ENCODE data around the gene USF3. TPM values are rescaled to one million over a fixed set of nuclear protein-coding genes. Genes with fewer than 3 reads are reported as not detected.

The USF3 gene
- total RNA-seq (10 to 100 TPM; 10.6 to 16.0 TPM), polyA plus RNA-seq (10 to 100 TPM in 1 of 2 donors, 1 to 10 TPM in 1; 4.6 to 12.1 TPM)

- Histone ChIP-seq H3K9ac (ENCODE audit: low read depth in 1 of 2, low read length in 2 of 2) (peak within 1 kb of the TSS; percentile 69 to 99), H3K27ac (ENCODE audit: low read depth in 1 of 2, low read length in 2 of 2) (peak within 1 kb of the TSS; percentile 90 to 96), H3K4me3 (ENCODE audit: low read depth in 1 of 3, low read length in 3 of 3) (peak within 1 kb of the TSS; percentile 92 to 98 (median 97)), H3K27me3 (ENCODE audit: control insufficient read depth in 4 of 4, insufficient read depth in 4 of 4, low read length in 3 of 4) (no peaks in the 10 kb centered on the region), H3K9me3 (ENCODE audit: control insufficient read depth in 4 of 4, low read length in 3 of 4) (no peaks in the 10 kb centered on the region), H3K36me3 (ENCODE audit: control insufficient read depth in 4 of 4, insufficient read depth in 3 of 4, low read depth in 1 of 4, low read length in 3 of 4) (no peaks in the 10 kb centered on the region), H3K4me1 (ENCODE audit: control insufficient read depth in 4 of 4, insufficient read depth in 4 of 4, low read length in 3 of 4) (peaks cover 7 to 41% (median 36%) of the 10 kb centered on the region in 4 donors)
- peak; percentile 85 for DNase-seq (ENCODE audit: low spot score)
- TF ChIP-seq RXRA (IDR thresholded peaks at IDR 0.05) (no peak), EGR1 (IDR thresholded peaks at IDR 0.05; ENCODE audit: low read depth in 2 of 2) (peak; percentile 24 to 55), SP1 (IDR thresholded peaks at IDR 0.05) (peak; percentile 8), HNF4A (conservative IDR thresholded peaks at IDR 0.05) (peak in 1 of 2 donors; percentile 8)
- under 1% methylated on average over 75 of the region's 75 CpGs for WGBS
Observed at GRCh38 chr3:113695786-113696645, at the start of gene USF3. Gene USF3, minus strand, starts transcription at chr3:113696642. Its CDS starts 21,764 bp downstream, at chr3:113674878.

- WGBS: under 1% methylated on average over 72 of the region's 72 CpGs
- Histone ChIP-seq H3K27ac (ENCODE audit: low read depth in 1 of 2, low read length in 2 of 2) (peak within 1 kb of the TSS; percentile 98 to 100), H3K9me3 (ENCODE audit: control insufficient read depth in 4 of 4, low read length in 3 of 4) (no peaks in the 10 kb centered on the region), H3K27me3 (ENCODE audit: control insufficient read depth in 4 of 4, insufficient read depth in 4 of 4, low read length in 3 of 4) (no peaks in the 10 kb centered on the region), H3K4me1 (ENCODE audit: control insufficient read depth in 4 of 4, insufficient read depth in 4 of 4, low read length in 3 of 4) (peaks cover 11 to 53% (median 30%) of the 10 kb centered on the region in 4 donors), H3K9ac (ENCODE audit: low read depth in 1 of 2, low read length in 2 of 2) (peak within 1 kb of the TSS; percentile 99 to 100), H3K4me3 (ENCODE audit: low read depth in 1 of 3, low read length in 3 of 3) (peak within 1 kb of the TSS; percentile 77 to 99 (median 91)), H3K36me3 (ENCODE audit: control insufficient read depth in 4 of 4, insufficient read depth in 3 of 4, low read depth in 1 of 4, low read length in 3 of 4) (no peaks in the 10 kb centered on the region)
- peak; percentile 24 for TF ChIP-seq REST (IDR thresholded peaks at IDR 0.05)
- TF ChIP-seq ZBTB33 (IDR thresholded peaks at IDR 0.05): no peak
- peak; percentile 18 to 25 for TF ChIP-seq HNF4A (conservative IDR thresholded peaks at IDR 0.05)
- no peak for TF ChIP-seq EGR1 (IDR thresholded peaks at IDR 0.05; ENCODE audit: low read depth in 2 of 2)
- TF ChIP-seq NR2F2 (IDR thresholded peaks at IDR 0.05): peak; percentile 68
- TF ChIP-seq RAD21 (IDR thresholded peaks at IDR 0.05): peak; percentile 4 to 9
- TF ChIP-seq ATF3 (IDR thresholded peaks at IDR 0.05): no peak
- no peak for TF ChIP-seq JUND (IDR thresholded peaks at IDR 0.05)
- TF ChIP-seq RXRA (IDR thresholded peaks at IDR 0.05): peak; percentile 64 to 80
- no peak for TF ChIP-seq HNF4G (IDR thresholded peaks at IDR 0.05)
- no peak for TF ChIP-seq GABPA (IDR thresholded peaks at IDR 0.05 in 1 of 2, conservative IDR thresholded peaks at IDR 0.05 in 1 of 2)
- peak; percentile 75 for TF ChIP-seq SP1 (IDR thresholded peaks at IDR 0.05)
- peak; percentile 90 for TF ChIP-seq YY1 (IDR thresholded peaks at IDR 0.05)
- no peak for TF ChIP-seq FOXA1 (IDR thresholded peaks at IDR 0.05)
- no peak for TF ChIP-seq FOXA2 (IDR thresholded peaks at IDR 0.05)
- no peak for TF ChIP-seq MAX (IDR thresholded peaks at IDR 0.05)
- peak; percentile 39 for TF ChIP-seq CTCF (IDR thresholded peaks at IDR 0.05; ENCODE audit: low read depth, low read length, missing input control)
- TF ChIP-seq TAF1 (conservative IDR thresholded peaks at IDR 0.05): no peak
- DNase-seq (ENCODE audit: low spot score): peak; percentile 94
Observed at GRCh38 chr3:113745756-113746547, 49.5 kb upstream of the USF3 start, which contains the start of gene NAA50. Gene NAA50, minus strand, starts transcription at chr3:113746249. Its CDS starts 300 bp downstream, at chr3:113745949.

All from liver (tissue), 9 donors.